Measurements from ENCODE around the gene SIX6.

The SIX6 gene

DNA sequence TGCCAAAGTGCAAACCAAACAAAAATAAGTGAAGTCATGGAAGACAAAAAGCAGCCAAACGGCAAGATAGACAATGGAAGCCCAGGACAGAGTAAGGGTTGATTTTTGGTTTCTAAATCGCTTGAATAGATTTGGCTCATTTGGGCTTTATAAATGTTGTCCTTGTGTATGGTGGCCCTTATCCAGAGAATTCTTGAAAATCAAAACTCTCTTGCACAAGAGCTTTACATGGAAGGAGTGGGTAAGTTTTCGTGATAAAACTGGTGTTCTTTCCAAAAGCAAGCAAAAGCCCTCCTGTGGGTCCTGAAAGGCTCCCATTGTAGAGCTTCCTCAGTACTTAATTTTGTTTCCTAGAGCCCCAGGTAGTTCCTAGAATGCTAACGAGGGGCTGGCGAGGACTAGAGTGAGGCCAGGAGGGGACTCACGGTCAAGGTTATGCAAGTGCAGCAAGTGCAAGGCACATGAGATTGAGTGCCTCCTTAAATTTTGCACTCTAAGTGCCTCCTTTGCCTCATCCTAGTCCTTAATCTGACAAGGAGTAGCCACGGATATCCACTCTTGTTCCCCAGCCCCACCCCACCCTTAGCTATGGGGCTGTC, 4.1 kb downstream of the SIX6 start:
- TF ChIP-seq, protein P1, sequence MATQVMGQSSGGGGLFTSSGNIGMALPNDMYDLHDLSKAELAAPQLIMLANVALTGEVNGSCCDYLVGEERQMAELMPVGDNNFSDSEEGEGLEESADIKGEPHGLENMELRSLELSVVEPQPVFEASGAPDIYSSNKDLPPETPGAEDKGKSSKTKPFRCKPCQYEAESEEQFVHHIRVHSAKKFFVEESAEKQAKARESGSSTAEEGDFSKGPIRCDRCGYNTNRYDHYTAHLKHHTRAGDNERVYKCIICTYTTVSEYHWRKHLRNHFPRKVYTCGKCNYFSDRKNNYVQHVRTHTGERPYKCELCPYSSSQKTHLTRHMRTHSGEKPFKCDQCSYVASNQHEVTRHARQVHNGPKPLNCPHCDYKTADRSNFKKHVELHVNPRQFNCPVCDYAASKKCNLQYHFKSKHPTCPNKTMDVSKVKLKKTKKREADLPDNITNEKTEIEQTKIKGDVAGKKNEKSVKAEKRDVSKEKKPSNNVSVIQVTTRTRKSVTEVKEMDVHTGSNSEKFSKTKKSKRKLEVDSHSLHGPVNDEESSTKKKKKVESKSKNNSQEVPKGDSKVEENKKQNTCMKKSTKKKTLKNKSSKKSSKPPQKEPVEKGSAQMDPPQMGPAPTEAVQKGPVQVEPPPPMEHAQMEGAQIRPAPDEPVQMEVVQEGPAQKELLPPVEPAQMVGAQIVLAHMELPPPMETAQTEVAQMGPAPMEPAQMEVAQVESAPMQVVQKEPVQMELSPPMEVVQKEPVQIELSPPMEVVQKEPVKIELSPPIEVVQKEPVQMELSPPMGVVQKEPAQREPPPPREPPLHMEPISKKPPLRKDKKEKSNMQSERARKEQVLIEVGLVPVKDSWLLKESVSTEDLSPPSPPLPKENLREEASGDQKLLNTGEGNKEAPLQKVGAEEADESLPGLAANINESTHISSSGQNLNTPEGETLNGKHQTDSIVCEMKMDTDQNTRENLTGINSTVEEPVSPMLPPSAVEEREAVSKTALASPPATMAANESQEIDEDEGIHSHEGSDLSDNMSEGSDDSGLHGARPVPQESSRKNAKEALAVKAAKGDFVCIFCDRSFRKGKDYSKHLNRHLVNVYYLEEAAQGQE (IDR thresholded peaks at IDR 0.05; ENCODE audit: insufficient read depth in 1 of 2, low read depth in 2 of 2, low read length in 2 of 2), result no peak
- TF ChIP-seq FOXP2 (optimal IDR thresholded peaks at IDR 0.05; ENCODE audit: borderline replicate concordance, extremely low read depth, extremely low read length, insufficient read depth), result no peak
- TF ChIP-seq POLR2AphosphoS5 (IDR thresholded peaks at IDR 0.05; ENCODE audit: low read depth, low read length), result no peak
- no peak for TF ChIP-seq SIN3A (IDR thresholded peaks at IDR 0.05; ENCODE audit: borderline replicate concordance, insufficient read depth, low read length)
- TF ChIP-seq TAF1 (IDR thresholded peaks at IDR 0.05; ENCODE audit: borderline replicate concordance, insufficient read depth, low read length), result no peak

DNA sequence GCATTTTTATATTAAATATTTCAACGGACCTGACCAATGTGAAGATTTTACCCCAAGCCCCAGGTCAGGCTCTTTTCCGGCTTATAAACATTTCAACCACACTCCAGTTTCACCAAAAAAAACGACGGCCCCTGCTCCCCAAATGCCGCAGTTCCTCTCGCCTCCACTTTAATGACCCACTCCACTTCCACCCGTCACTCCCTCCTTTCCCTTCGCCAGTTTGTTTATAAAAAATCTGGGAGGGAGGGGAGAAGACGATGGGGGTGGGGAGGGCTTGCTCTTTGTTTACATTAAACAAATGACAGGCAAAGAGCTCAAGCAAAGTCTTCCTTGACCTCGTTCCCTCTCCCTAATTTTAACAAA, 5.4 kb downstream of the SIX6 start:
- TF ChIP-seq POLR2AphosphoS5 (IDR thresholded peaks at IDR 0.05; ENCODE audit: low read depth, low read length) (no peak), SIN3A (IDR thresholded peaks at IDR 0.05; ENCODE audit: borderline replicate concordance, insufficient read depth, low read length) (no peak), FOXP2 (optimal IDR thresholded peaks at IDR 0.05; ENCODE audit: borderline replicate concordance, extremely low read depth, extremely low read length, insufficient read depth) (no peak), TAF1 (IDR thresholded peaks at IDR 0.05; ENCODE audit: borderline replicate concordance, insufficient read depth, low read length) (no peak)
- TF ChIP-seq, protein P1 (IDR thresholded peaks at IDR 0.05; ENCODE audit: insufficient read depth in 1 of 2, low read depth in 2 of 2, low read length in 2 of 2), result no peak

DNA sequence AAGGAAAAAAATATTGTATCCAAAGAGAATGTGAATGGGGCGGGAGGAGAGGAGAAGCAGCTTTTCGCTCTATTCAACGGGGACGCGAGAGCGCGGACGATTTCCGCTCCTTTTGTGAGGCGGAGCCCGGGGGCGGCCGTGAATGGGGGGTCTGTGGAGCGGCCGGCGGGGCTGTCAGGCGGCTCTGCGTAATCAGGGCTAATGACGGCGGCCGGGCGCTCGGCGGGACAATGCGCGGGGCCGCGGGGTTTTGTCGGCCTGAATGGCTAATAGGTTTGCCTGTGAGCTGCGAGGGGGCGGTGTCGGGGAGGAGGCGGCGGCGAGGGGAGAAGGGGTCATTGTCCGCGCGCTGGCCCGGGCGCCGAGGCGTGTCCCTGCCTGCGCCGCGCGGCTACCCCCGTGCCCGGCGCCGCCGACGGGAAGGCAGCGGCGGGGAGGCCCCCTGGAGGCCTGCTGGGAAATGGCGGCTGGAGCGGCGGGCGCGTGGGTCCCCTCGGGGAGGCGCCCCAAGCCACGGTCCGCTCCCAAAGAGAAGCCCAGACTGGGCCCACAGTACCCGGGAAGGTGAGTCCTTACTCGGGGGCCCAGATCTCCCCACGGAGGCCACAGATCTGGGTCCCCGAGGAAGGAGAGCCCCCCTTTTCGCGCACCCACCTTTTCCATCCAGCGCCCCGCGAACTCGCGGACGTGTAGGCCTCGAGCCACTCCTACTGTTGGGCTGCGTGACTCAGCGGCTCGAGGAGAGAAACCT, 6.0 kb downstream of the SIX6 start:
- TF ChIP-seq FOXP2 (optimal IDR thresholded peaks at IDR 0.05; ENCODE audit: borderline replicate concordance, extremely low read depth, extremely low read length, insufficient read depth) (no peak), SIN3A (IDR thresholded peaks at IDR 0.05; ENCODE audit: borderline replicate concordance, insufficient read depth, low read length) (no peak)
- TF ChIP-seq, protein P1 (IDR thresholded peaks at IDR 0.05; ENCODE audit: insufficient read depth in 1 of 2, low read depth in 2 of 2, low read length in 2 of 2), result no peak

DNA sequence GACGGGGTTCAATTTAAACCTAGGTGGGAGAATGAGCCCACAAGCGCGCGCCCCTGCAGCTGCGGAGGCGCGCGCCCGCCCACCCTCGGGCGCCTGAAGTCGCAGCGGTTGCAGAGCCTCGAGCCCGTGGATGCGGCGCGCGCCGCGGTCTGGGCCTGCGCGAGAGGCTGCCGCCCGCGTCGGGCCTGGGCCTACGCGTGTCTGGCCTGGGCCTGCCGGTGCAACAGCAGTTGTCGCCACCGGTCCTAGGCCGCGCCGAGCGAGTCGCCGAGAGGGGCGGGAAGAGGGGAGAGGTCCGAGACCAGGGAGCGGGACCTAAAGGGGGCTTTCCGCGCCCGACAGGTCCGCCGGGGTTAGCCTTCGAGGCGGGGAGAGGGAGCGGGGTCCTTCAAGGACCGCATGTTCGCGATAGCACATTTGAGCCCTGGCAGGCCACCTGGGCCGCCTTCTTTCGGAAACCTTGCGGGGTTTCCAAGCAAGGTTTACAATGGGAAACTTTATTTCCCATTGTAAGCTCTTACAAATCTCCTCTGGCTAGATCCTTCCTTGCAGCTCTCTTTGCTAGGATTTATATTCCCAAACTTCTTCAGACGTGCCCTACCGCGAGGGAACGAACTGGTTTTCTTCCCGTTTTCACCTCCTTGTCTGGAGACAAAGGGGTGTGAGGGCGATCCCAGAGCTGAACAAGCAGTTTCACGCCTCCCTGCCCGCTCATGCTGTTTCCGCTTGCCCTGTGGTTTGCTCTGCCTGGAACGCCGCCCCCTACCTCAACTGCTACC, 6.8 kb downstream of the SIX6 start:
- TF ChIP-seq FOXP2 (optimal IDR thresholded peaks at IDR 0.05; ENCODE audit: borderline replicate concordance, extremely low read depth, extremely low read length, insufficient read depth) (no peak), TAF1 (IDR thresholded peaks at IDR 0.05; ENCODE audit: borderline replicate concordance, insufficient read depth, low read length) (no peak), SIN3A (IDR thresholded peaks at IDR 0.05; ENCODE audit: borderline replicate concordance, insufficient read depth, low read length) (no peak), POLR2AphosphoS5 (IDR thresholded peaks at IDR 0.05; ENCODE audit: low read depth, low read length) (no peak)
- TF ChIP-seq, protein P1 (IDR thresholded peaks at IDR 0.05; ENCODE audit: insufficient read depth in 1 of 2, low read depth in 2 of 2, low read length in 2 of 2), result no peak
